D721Med (cell line): Measurements from ENCODE around the gene TCF3.
"Not testable (repeated sequence)": the region's sequence is repeated elsewhere in the genome, so short reads cannot be mapped to it uniquely, and the experiment has no call there.

Experiments
- DNase-seq: peaks from one replicate; pipeline ENCODE4 v3.0.0; 2011; ENCODE audit warnings: low spot score; ENCODE audit not compliant: insufficient read length
- FAIRE-seq: peaks from 2 replicates; lab custom pipeline; 2011; peaks lifted over from hg19 to GRCh38; lab: Jason Lieb, UNC
- TF ChIP-seq, protein P1 (sequence below): IDR thresholded peaks from 2 replicates; pipeline ENCODE4 v1.5.1; 2012; ENCODE audit warnings: mild to moderate bottlenecking, control low read depth; ENCODE audit not compliant: insufficient read depth; ENCODE audit errors: missing control alignments

Gene TCF3

DNA sequence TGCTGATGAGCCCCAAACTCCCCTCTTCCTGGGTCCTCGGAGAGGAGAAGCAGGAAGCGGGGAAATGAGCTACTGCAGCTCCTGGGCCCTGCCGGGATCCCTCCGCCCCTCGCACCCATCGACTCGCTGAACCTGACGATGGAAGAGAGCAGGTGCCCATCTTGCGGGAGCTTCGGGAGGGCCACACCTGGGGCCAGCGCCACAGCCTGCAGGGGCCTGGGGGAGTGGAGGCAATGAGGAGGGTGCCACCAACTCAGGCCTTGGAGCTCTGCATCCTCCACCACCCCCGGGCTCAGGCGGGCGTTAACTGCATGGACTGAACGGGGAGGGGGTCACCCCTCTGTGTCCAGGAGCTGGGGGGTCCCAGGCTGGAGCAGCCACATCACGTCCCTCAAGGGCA, 8.3 kb downstream of the TCF3 start:
- TF ChIP-seq, protein P1, sequence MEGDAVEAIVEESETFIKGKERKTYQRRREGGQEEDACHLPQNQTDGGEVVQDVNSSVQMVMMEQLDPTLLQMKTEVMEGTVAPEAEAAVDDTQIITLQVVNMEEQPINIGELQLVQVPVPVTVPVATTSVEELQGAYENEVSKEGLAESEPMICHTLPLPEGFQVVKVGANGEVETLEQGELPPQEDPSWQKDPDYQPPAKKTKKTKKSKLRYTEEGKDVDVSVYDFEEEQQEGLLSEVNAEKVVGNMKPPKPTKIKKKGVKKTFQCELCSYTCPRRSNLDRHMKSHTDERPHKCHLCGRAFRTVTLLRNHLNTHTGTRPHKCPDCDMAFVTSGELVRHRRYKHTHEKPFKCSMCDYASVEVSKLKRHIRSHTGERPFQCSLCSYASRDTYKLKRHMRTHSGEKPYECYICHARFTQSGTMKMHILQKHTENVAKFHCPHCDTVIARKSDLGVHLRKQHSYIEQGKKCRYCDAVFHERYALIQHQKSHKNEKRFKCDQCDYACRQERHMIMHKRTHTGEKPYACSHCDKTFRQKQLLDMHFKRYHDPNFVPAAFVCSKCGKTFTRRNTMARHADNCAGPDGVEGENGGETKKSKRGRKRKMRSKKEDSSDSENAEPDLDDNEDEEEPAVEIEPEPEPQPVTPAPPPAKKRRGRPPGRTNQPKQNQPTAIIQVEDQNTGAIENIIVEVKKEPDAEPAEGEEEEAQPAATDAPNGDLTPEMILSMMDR = no peak
- DNase-seq (no peak), FAIRE-seq (no peak)

DNA sequence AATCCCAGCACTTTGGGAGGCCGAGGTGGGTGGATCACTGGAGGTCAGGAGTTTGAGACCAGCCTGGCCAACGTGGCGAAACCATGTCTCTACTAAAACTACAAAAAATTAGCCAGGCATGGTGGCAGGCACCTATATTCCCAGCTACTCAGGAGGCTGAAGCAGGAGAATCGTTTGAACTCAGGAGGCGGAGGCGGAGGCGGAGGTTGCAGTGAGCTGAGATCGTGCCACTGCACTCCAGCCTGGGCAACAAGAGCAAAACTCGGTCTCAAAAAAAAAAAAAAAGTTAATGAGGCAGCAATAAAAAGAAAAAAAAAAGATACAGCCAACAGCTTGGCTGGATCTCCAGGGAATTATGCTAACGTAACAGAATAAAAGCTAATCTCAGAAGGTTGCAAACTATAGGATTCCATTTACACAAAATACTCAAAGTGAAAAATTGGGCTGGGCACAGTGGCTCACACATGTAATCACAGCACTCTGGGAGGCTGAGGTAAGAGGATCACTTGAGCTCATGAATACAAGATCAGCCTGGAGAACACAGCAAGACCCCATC, 11.4 kb downstream of the TCF3 start:
- not testable (repeated sequence) for DNase-seq, FAIRE-seq

DNA sequence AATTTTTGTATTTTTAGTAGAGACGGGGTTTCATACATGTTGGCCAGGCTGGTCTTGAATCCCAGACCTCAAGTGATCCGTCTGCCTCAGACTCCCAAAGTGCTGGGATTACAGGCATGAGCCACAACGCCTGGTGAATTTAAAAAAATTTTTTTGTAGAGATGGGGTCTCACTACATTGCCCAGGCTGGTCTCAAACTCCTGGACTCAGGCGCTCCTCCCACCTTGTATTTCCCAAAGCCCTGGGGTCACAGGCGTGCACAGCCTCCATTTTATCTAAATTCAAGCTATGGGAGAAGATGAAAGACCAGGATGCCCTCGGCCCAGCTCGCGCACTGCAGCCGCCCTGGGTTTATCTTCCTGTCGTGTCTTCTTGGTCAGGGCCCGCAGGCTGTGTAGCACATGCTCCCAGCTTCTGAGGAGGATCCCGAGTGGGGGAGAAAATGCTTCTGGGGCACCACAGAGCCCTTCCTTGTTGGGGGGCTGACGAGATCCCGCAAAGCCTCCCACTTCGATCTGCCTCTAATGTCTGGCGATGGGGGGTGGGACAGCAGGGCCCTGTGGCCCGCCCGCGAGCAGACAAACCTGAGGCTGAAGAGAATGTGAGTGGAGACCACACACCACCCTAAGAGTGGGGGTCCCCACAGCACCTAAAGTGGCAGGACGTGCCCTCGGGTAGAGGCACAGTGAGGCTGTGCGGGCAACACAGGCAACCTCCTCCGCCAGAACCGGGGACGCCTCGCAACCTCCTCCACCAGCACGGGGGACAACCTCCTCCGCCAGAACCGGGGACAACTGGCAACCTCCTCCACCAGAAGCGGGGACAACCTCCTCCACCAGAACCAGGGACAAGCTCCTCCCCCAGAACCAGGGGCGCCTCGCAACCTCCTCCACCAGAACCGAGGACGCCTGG, 15.8 kb downstream of the TCF3 start:
- FAIRE-seq = no peak
- DNase-seq = no peak
- TF ChIP-seq, protein P1 = no peak

DNA sequence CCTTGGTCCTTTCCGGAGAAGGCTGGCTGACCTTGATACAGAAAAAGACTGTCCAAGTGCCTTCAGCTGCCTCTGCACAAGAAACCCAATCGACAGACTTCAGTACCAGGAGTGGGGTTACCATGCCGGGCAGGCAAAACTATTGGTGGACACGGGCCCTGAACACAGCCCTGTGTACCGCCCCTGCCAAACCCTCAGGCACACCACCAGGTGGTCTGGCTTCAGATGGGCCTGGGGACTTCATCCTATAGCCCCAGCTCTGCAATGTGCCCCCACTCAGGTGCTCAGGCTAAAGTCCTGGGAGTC, 17.5 kb downstream of the TCF3 start:
- TF ChIP-seq, protein P1 = no peak
- DNase-seq (no peak), FAIRE-seq (no peak)

DNA sequence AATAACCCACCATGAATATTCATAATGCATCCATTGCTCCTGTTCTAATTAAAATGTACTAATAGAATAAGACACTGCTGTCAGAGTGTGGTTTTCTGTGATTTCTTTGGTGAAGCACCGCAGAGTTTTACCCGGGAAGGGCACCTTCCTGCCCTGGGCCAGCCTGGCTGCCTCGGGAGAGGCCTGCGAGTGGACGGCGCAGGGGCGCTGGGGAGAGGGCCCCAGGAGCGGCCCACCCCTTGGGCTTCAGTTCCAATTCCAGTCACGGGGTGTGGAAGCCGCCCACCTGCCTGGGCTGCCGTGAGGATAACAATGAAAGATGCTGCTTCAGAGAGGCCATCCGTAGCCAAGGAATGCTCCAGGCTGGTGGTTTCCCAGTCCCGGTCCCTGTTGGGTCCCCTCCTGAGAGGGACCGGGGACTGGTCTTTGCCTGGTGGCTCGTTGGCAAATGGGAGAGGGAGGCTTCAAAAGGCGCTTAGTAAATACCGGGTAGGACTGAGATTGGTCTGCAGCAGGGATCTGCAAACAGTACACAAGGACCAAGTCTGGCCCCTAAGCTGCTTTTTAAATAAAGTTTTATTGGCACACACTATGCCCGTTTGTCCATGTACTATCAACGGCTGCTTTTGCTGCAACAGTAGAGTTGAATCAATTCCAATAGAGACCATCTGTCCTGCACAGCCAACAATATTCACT, 18.0 kb downstream of the TCF3 start:
- no peak for FAIRE-seq
- TF ChIP-seq, protein P1 = no peak
- DNase-seq = no peak

DNA sequence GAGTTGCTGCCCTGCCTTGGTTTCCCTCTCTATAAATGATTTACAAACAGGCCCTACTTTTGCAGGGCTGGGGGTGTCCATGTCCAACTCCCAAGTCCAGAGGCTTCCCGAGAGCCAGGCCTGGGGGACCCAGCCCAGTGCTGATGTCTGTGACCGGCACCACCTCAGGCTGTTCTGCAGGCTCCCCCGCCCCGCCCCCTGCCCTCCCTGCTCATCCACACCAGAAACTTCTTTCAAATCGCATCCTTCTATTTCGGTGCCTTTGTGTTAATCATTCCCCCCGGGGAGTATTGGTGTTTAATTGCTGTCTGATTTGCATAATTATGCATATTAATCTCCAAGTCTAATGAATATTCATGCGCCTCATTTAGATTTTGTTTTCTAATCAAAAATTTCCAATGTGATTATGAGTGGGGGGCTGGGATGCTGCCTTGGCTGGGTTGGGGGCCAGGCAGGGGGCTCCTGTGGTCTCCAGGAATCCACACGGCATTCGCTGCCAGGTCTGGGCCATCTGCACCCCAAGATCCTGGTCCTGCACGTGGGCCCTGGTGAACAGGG, 19.1 kb downstream of the TCF3 start:
- no peak for FAIRE-seq

More for the DNA sequence above, 19.1 kb downstream of the TCF3 start:
- DNase-seq = no peak
- TF ChIP-seq, protein P1 = no peak
